NT2/D1 (cell line): Measurements from ENCODE around the gene LRRC8B.

Experiments
- SUZ12 ChIP-seq: IDR thresholded peaks from 2 replicates; pipeline ENCODE4 v1.6.1; 2011; ENCODE audit not compliant: insufficient read length, insufficient read depth; ENCODE audit errors: extremely low read depth
- YY1 ChIP-seq: IDR thresholded peaks from 2 replicates; pipeline ENCODE4 v1.6.1; 2011; ENCODE audit not compliant: insufficient read length, insufficient read depth
- ZNF274 ChIP-seq: IDR thresholded peaks from 2 replicates; pipeline ENCODE4 v1.6.1; 2011; ENCODE audit warnings: mild to moderate bottlenecking, low read depth, low read length

- TF ChIP-seq ZNF274 (no peak), YY1 (no peak), SUZ12 (no peak)
Measured at GRCh38 chr1:89616844-89617627, 92.4 kb downstream of the LRRC8B start.
